Subcutaneous adipose tissue (tissue), 4 donors: ENCODE results near the gene ZNF593OS. TPM values are rescaled to one million over a fixed set of nuclear protein-coding genes. Genes with fewer than 3 reads are reported as not detected.

Source experiments
- CTCF ChIP-seq: fragments of 450-650 bp; IDR thresholded peaks from one replicate; pipeline ENCODE4 v1.5.1; 2016; ENCODE audit warnings: low read depth, mild to moderate bottlenecking, control low read depth, antibody characterized with exemption, moderate library complexity
- total RNA-seq, 4 donors: library from RNA; depleted of rRNA; stranded (reverse); fragments of >200 nt; gene quantifications; one replicate each; pipeline ENCODE4 v1.1.0, GENCODE V29; 2016

Gene ZNF593OS
- total RNA-seq, 4 donors from 2014 or later = not detected

DNA sequence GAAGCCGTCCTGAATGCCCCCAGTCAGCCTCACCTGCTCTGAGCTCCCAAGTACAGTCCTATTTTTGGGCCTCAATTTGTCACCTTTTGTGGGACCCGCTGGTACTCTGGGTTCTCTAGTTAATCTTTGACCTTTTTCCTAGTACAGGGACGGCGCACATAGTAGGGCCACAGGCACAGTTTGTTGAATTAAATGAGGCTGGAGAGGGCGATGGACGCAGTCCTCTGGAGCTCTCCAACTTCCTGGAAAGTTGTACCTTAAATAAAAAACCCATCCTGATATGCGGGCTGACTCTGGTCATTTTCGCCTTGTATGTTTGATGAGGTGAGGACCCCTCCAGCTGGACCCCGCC is 8.0 kb downstream of the ZNF593OS start:
- no peak for TF ChIP-seq CTCF

GRCh38 chr1:26162220-26162709 is 9.4 kb downstream of the ZNF593OS start:
- no peak for TF ChIP-seq CTCF

- no peak for TF ChIP-seq CTCF
These were observed 10.0 kb downstream of the ZNF593OS start for GRCh38 chr1:26161415-26162219.

GRCh38 chr1:26160527-26161414 is 10.9 kb downstream of the ZNF593OS start:
- TF ChIP-seq CTCF = no peak

DNA sequence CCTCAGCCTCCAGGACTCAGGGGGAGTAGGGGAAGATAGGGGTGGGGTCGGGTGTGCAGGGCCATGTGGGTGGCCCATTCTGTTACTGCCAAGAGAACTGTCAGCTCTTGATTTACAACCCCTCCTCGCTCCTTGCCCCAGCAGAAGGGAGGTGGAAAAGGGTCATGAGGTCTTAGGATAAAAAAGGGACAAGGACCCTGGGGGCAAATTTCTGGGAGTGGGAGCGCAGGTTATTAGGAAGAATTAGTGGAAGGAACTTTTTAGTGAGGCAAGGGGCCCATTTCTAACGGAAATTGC is 11.9 kb downstream of the ZNF593OS start:
- no peak for TF ChIP-seq CTCF

DNA sequence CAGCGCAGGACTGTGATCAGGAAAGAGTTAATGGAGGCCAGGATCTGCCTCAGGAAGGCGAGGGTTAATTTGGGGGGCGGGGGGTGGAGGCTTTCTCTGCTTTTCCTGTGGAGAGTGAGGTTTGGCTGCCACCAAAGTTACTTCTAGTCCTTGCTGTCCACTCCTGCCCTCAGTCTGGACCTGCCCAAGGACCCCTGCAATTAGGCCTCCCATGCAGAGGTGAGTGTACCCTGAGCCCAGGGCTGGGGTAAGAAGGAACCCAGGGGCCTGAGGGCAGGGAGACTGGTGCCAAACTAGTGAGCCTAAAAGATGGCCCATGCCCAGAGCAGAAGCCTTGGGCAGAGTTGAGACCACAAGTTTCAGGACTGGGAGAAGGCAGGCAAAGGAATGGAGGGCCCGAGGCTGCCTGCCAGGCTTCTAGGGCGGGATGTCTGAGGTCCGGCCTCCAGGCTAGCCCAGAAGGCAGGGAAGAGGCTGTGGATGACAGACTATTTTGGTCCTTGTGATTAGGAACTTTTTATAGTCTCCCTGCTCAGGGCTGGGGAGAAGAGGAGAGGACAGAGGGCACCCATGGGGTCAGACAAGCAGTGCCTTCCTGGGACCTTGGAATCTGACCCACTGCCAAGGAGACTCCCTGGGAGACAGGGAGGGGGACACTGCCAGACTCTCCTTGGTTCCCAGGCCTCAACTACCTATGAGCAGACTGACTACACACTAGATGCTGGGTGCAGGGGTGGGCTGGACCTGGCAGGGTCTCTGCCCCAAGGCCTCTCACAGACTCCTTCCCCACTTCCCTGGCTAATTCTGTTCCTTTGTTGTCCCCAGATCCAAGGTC is 12.5 kb downstream of the ZNF593OS start, which contains the start of gene FAM110D:
FAM110D (plus strand) TSS at position 172 of the 835 bp plus-strand sequence. CDS start 2,213 bp downstream, outside the sequence.
- TF ChIP-seq CTCF = no peak
